GM18907 (cell line): Measurements from ENCODE around the gene ADGRF3.
"Not testable (repeated sequence)": the region's sequence is repeated elsewhere in the genome, so short reads cannot be mapped to it uniquely, and the experiment has no call there.

Experiments used
- ATAC-seq: cut with Tn5 transposase; IDR thresholded peaks from one replicate; pipeline ENCODE4 v1.9.1; 2021; ENCODE audit warnings: mild to moderate bottlenecking, moderate library complexity; ENCODE audit not compliant: unreplicated experiment

ADGRF3 gene

GRCh38 chr2:26346454-26347053 lies at the start of gene ADGRF3:
ADGRF3 (minus strand) TSS chr2:26346789; CDS start chr2:26346234, 555 bp downstream.
- ATAC-seq, result no peak

GRCh38 chr2:26395394-26395793 lies 48.8 kb upstream of the ADGRF3 start:
- ATAC-seq, result no peak

GRCh38 chr2:26394694-26395093 lies 48.1 kb upstream of the ADGRF3 start:
- ATAC-seq, result no peak

DNA sequence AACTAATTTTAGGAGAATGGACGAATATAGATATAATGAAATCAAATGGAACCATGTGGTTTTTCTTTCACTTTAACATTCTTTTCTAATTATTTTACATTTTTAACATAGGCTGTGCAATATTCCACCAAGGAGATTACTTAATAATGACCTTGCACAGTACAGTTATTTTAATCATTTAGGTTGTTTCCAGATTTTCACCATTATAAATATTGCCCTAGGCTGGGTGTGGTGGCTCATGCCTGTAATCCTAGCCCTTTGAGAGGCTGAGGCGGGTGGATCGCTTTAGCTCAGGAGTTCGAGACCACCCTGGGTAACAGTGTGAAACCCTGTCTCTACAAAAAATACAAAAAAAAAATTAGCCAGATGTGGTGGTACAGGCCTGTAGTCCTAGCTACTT lies 40.6 kb upstream of the ADGRF3 start:
- ATAC-seq, result no peak

- no peak for ATAC-seq
Observed at GRCh38 chr2:26384597-26384996, 38.0 kb upstream of the ADGRF3 start.

- no peak for ATAC-seq
Observed at GRCh38 chr2:26384183-26384582, 37.6 kb upstream of the ADGRF3 start.

DNA sequence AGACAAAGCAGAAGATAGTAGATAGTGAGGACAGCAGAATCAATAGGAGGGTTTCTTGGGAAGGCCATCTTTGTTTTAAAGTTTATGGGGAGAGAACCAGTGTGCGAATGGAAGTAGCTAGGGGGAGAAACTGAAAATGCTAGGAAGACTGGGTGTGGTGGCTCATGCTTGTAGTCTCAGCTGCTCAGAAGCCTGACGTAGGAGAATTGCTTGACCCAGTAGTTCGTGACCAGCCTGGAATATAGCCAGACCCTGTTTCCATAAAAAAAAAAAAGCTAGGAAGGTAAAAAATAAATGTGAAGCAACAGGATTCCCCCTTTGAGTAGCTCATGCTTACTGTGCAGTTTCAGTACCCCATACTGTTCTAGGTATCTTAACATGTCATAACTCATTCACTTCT lies 36.0 kb upstream of the ADGRF3 start:
- no peak for ATAC-seq

GRCh38 chr2:26380281-26380680 lies 33.7 kb upstream of the ADGRF3 start:
- no peak for ATAC-seq

DNA sequence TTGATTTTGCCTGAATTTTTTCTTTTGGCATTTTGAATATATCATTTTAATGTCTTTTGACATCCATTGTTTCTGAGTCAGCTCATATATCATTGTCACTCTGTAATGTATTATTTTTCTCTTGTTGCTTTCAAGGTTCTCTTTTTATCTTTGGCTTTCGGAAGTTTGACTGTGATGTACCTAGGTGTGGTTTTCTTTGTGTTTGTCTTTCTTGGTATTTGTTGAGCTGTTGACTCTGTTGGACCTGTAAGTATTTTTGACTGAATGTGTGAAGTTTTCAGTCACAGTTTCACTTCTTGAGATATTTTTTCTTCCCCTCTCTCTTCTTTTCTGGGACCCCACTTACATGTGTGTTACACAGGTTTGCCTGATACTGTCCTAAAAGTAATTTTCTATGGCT lies 30.2 kb upstream of the ADGRF3 start:
- ATAC-seq, result no peak

GRCh38 chr2:26370909-26371308 lies 24.3 kb upstream of the ADGRF3 start:
- not testable (repeated sequence) for ATAC-seq

GRCh38 chr2:26369664-26370063 lies 23.1 kb upstream of the ADGRF3 start:
- not testable (repeated sequence) for ATAC-seq

DNA sequence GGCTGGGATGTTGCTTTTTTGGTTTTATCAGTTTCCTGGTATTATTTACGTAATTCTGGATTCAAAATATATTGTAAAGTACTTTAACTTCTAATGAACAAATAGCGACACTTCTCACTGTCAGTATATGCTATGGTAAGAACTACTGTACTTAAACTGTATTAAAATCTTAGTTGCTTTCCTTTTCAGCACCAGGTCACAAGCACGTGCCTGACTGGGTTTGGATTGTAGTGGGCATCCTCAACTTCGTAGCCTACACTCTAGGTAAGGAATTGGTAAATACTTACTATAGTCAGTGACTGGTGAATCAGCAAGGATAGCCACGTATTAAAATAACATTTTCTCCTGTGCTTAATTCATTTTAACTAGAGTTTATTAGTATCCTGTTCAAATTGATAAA lies 20.4 kb upstream of the ADGRF3 start:
- ATAC-seq, result no peak

GRCh38 chr2:26364669-26365068 lies 18.1 kb upstream of the ADGRF3 start:
- no peak for ATAC-seq

GRCh38 chr2:26363958-26364357 lies 17.4 kb upstream of the ADGRF3 start:
- no peak for ATAC-seq

DNA sequence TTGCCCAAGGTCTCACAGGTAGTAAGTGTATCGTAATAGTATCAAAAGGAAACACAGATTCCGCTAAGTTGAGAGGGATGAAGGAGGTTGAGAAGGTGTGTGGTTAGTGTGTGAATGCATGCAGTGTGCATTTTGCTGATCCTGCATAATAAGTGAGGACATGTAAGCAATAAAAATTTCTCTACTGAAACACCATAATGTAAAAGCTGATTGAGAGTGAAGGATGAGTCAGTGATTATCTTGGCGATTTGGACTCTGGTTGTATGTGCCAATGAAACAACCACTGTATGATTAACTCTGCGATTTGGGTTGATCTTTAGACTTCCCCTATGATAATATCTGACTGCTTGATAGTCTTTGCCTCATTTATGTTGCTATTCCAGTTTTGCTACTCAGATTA lies 16.7 kb upstream of the ADGRF3 start:
- ATAC-seq, result no peak

DNA sequence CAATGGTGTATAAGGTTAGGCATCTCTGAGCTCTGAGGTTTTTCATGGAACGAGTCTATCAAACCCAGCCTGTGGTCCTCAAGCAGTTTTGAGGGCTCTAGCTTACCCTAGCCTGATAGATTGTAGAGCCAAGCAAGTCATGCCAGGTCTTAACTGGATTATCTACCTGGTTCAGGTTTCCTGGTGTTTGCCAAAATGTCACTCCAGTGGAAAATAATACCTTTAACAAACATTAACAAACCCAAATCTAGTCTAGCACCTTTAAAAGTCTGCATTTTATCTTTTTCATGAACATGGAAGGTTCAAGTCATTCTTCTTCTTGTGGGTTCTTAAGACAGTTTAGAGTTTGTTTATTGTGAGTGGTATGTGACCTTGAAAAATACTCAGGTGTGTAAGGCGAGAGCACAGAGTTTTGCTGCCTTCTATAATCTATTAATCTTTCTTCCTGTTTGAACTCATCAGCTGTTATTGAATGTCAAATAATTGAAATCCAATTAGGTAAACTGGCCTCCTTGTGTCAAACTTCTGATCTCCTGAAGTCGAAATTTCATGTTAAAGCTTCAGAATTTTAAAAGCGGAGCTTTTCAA lies 13.4 kb upstream of the ADGRF3 start:
- ATAC-seq, result no peak

GRCh38 chr2:26356771-26357170 lies 10.2 kb upstream of the ADGRF3 start:
- ATAC-seq, result no peak

GRCh38 chr2:26356111-26356510 lies 9.5 kb upstream of the ADGRF3 start:
- no peak for ATAC-seq

DNA sequence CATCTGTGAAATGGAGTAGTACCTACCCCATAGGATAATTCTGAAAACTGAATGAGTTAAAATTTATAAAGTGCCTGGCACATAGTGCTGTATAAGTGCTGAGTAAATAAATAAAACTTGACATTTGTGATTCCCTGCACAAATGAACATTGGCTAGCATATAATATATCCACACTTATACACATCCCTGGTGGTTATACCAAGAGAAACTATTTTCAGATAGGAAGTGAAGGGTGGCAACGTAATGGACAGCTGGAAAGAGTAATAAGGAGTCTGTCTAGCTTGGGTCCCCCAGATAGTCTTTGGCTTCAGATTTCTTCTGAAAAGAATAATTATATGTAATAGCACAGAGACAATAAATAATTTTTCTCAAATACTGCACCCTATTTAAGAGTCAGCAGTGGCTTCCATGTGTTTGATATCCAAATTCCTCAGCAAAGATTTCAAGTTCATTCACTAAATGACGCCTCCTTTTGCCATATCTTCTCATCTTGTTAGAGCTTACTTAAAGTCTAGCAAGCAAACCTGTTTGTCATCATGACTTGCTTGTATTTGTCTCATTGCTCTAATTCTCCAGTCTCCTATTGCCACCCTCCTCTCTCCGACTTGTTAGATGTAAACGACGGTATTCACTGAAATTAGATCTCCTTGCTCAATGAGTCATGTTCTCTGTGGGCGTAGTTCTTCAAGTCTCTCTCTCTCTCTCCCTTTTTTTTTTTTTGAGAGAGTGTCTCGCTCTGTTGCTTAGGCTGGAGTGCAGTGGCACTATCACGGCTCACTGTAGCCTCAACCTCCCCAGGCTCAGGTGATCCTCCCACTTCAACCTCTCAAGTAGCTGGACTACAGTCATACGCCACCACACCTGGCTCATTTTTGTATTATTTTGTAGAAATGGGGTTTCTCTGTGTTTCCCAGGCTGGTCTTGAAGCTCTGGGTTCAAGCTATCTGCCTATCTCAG lies 8.7 kb upstream of the ADGRF3 start:
- ATAC-seq, result no peak

GRCh38 chr2:26354469-26354868 lies 7.9 kb upstream of the ADGRF3 start:
- not testable (repeated sequence) for ATAC-seq

GRCh38 chr2:26352892-26353291 lies 6.3 kb upstream of the ADGRF3 start:
- no peak for ATAC-seq
